ENCODE results near the gene TAS1R1.
A peak's percentile ranks its signal among the peaks of the same experiment; 100 is the strongest.

The TAS1R1 gene

DNA sequence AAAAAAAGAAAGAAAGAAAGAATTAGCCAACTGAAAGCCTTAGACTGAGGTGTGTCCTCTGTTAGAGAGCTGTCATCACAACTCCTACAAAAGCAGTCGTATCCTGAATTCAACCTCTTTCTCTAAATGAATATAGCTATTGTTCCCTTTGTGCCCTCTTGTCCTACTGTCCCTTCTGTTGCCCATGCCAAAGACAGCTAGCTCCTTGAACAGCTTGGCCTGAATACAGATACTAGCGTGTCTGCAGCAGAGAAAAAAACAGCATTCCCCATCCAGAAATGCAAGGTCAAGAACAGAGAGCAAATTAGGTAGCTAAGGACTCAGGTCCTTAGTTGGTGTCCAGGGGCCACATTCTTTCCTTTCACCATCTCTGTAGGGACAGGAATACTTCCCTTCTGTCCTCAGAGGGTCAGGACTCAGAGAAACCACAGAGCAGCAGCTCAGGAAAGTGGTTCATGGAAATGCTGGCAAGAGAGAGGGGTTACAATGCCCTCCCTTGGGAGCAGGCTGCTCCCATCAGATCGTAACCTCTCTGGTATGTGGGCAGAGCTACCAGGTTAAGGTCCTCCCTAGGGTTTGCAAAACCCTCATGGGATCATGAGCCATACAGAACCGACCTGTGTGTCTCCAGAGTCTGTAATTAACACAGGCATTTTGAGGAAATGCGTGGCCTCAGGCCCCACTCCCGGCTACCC, 22.9 kb downstream of the TAS1R1 start:
- H3K27ac Mint-ChIP-seq = peak overlapping the region; percentile 99
- no peaks in the 10 kb centered on the region for H3K36me3 Mint-ChIP-seq
- no peaks in the 10 kb centered on the region for H3K9me3 Mint-ChIP-seq
- H3K4me1 Mint-ChIP-seq = peaks cover 37% of the 10 kb centered on the region
- ATAC-seq = no peak
- no peak overlapping the region for H3K4me3 Mint-ChIP-seq
- H3K27me3 Mint-ChIP-seq = peaks cover 2% of the 10 kb centered on the region

DNA sequence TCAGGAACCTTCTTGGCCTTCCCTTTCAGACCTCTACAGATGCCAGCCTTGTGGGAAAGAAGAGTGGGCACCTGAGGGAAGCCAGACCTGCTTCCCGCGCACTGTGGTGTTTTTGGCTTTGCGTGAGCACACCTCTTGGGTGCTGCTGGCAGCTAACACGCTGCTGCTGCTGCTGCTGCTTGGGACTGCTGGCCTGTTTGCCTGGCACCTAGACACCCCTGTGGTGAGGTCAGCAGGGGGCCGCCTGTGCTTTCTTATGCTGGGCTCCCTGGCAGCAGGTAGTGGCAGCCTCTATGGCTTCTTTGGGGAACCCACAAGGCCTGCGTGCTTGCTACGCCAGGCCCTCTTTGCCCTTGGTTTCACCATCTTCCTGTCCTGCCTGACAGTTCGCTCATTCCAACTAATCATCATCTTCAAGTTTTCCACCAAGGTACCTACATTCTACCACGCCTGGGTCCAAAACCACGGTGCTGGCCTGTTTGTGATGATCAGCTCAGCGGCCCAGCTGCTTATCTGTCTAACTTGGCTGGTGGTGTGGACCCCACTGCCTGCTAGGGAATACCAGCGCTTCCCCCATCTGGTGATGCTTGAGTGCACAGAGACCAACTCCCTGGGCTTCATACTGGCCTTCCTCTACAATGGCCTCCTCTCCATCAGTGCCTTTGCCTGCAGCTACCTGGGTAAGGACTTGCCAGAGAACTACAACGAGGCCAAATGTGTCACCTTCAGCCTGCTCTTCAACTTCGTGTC, 23.7 kb downstream of the TAS1R1 start:
- peak overlapping the region; percentile 99 for H3K27ac Mint-ChIP-seq
- no peak for ATAC-seq
- H3K9me3 Mint-ChIP-seq = no peaks in the 10 kb centered on the region
- H3K4me1 Mint-ChIP-seq = peaks cover 38% of the 10 kb centered on the region
- peak overlapping the region; percentile 99 for H3K4me3 Mint-ChIP-seq
- H3K27me3 Mint-ChIP-seq = no peaks in the 10 kb centered on the region
- H3K36me3 Mint-ChIP-seq = no peaks in the 10 kb centered on the region

DNA sequence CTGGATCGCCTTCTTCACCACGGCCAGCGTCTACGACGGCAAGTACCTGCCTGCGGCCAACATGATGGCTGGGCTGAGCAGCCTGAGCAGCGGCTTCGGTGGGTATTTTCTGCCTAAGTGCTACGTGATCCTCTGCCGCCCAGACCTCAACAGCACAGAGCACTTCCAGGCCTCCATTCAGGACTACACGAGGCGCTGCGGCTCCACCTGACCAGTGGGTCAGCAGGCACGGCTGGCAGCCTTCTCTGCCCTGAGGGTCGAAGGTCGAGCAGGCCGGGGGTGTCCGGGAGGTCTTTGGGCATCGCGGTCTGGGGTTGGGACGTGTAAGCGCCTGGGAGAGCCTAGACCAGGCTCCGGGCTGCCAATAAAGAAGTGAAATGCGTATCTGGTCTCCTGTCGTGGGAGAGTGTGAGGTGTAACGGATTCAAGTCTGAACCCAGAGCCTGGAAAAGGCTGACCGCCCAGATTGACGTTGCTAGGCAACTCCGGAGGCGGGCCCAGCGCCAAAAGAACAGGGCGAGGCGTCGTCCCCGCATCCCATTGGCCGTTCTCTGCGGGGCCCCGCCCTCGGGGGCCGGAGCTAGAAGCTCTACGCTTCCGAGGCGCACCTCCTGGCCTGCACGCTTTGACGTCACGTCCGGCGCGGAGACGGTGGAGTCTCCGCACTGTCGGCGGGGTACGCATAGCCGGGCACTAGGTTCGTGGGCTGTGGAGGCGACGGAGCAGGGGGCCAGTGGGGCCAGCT, 24.4 kb downstream of the TAS1R1 start, which contains the start of gene ZBTB48:
TSS of gene ZBTB48 (plus strand) at position 621 of the 745 bp plus-strand sequence. CDS start 616 bp downstream, outside the sequence.
- Mint-ChIP-seq H3K27ac (peak within 1 kb of the TSS; percentile 99), H3K27me3 (no peaks in the 10 kb centered on the region), H3K9me3 (no peaks in the 10 kb centered on the region), H3K4me1 (peaks cover 41% of the 10 kb centered on the region), H3K4me3 (peak within 1 kb of the TSS; percentile 99), H3K36me3 (peaks cover 4% of the 10 kb centered on the region)
- peak; percentile 99 for ATAC-seq

DNA sequence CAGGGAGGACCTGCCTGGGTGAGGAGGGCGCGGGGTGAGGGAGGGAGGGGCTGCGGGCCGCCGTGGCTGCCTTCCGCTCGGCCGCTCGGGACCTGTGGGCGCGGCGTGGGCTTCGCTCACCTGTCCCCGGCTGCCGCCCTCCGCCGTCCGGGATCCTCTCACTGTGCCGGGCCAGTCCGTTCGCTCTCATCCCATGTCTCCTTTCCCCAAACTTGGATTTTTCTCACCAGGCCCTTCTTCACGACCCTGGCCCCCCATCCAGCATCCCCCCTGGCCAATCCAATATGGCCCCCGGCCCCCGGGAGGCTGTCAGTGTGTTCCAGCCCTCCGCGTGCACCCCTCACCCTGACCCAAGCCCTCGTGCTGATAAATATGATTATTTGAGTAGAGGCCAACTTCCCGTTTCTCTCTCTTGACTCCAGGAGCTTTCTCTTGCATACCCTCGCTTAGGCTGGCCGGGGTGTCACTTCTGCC, 25.0 kb downstream of the TAS1R1 start:
- H3K36me3 Mint-ChIP-seq = peaks cover 7% of the 10 kb centered on the region
- peak; percentile 50 for ATAC-seq
- H3K27me3 Mint-ChIP-seq = no peaks in the 10 kb centered on the region
- H3K4me1 Mint-ChIP-seq = peaks cover 47% of the 10 kb centered on the region
- peak overlapping the region; percentile 99 for H3K27ac Mint-ChIP-seq
- peak overlapping the region; percentile 99 for H3K4me3 Mint-ChIP-seq
- no peaks in the 10 kb centered on the region for H3K9me3 Mint-ChIP-seq

DNA sequence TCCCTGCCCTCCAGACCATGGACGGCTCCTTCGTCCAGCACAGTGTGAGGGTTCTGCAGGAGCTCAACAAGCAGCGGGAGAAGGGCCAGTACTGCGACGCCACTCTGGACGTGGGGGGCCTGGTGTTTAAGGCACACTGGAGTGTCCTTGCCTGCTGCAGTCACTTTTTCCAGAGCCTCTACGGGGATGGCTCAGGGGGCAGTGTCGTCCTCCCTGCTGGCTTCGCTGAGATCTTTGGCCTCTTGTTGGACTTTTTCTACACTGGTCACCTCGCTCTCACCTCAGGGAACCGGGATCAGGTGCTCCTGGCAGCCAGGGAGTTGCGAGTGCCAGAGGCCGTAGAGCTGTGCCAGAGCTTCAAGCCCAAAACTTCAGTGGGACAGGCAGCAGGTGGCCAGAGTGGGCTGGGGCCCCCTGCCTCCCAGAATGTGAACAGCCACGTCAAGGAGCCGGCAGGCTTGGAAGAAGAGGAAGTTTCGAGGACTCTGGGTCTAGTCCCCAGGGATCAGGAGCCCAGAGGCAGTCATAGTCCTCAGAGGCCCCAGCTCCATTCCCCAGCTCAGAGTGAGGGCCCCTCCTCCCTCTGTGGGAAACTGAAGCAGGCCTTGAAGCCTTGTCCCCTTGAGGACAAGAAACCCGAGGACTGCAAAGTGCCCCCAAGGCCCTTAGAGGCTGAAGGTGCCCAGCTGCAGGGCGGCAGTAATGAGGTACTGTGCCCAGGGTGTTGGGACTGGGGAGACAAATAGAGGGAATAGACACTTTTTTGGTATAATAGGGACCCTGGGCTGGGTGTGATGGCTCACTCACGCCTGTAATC, 25.7 kb downstream of the TAS1R1 start:
- no peak for ATAC-seq
- H3K9me3 Mint-ChIP-seq = no peaks in the 10 kb centered on the region
- peak overlapping the region; percentile 99 for H3K27ac Mint-ChIP-seq
- H3K27me3 Mint-ChIP-seq = no peaks in the 10 kb centered on the region
- peaks cover 50% of the 10 kb centered on the region for H3K4me1 Mint-ChIP-seq
- peaks cover 7% of the 10 kb centered on the region for H3K36me3 Mint-ChIP-seq
- H3K4me3 Mint-ChIP-seq = peak overlapping the region; percentile 99

DNA sequence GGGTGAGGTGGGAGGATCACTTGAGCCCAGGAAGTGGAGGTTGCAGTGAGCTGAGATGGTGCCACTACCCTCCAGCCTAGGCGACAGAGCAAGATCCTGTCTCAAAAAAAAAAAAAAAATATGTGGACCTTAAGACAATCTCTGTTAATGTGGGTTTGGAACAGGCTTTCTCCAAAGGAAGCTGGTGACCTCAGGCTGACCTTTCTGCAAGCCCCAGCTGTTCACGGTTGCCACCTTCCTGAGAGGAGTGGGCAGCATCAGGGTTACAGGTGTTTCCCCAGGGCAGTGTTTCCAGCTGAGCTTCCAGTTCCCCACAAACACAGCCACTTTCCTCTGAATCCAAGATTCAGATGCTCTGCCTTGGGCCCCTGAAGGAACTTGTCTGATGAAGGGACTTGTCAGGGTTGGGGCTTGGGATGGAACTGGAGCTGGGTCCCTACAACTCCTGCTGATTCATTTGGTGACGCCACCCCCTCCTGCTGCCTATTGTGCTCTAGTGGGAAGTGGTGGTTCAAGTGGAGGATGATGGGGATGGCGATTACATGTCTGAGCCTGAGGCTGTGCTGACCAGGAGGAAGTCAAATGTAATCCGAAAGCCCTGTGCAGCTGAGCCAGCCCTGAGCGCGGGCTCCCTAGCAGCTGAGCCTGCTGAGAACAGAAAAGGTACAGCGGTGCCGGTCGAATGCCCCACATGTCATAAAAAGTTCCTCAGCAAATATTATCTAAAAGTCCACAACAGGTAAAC, 26.6 kb downstream of the TAS1R1 start:
- Mint-ChIP-seq H3K9me3 (no peaks in the 10 kb centered on the region), H3K36me3 (peaks cover 7% of the 10 kb centered on the region), H3K27me3 (no peaks in the 10 kb centered on the region), H3K4me1 (peaks cover 52% of the 10 kb centered on the region), H3K27ac (peak overlapping the region; percentile 99), H3K4me3 (peak overlapping the region; percentile 99)
- no peak for ATAC-seq

DNA sequence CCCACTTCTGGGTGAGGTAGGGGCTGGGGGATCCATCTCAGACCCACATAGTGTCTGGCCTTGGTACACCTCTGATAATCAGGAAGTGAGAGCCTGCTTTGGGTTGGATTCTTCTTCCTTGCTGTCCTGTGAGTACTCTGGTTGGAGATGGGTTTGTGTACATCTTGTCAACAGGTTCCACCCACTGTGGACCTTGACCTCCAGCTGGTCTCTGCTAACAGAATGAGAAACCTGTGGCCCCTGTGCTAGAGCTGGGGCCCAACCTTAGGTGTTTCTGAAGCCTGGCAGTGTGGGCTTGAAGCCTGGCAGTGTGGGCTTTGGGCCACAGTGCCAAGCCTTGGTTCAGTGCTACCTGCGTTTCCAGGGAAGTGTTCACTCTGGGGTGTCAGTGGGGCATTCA, 27.3 kb downstream of the TAS1R1 start:
- Mint-ChIP-seq H3K9me3 (no peaks in the 10 kb centered on the region), H3K4me1 (peaks cover 58% of the 10 kb centered on the region), H3K4me3 (no peak overlapping the region), H3K27me3 (no peaks in the 10 kb centered on the region), H3K36me3 (peaks cover 7% of the 10 kb centered on the region), H3K27ac (peak overlapping the region; percentile 99)
- no peak for ATAC-seq

DNA sequence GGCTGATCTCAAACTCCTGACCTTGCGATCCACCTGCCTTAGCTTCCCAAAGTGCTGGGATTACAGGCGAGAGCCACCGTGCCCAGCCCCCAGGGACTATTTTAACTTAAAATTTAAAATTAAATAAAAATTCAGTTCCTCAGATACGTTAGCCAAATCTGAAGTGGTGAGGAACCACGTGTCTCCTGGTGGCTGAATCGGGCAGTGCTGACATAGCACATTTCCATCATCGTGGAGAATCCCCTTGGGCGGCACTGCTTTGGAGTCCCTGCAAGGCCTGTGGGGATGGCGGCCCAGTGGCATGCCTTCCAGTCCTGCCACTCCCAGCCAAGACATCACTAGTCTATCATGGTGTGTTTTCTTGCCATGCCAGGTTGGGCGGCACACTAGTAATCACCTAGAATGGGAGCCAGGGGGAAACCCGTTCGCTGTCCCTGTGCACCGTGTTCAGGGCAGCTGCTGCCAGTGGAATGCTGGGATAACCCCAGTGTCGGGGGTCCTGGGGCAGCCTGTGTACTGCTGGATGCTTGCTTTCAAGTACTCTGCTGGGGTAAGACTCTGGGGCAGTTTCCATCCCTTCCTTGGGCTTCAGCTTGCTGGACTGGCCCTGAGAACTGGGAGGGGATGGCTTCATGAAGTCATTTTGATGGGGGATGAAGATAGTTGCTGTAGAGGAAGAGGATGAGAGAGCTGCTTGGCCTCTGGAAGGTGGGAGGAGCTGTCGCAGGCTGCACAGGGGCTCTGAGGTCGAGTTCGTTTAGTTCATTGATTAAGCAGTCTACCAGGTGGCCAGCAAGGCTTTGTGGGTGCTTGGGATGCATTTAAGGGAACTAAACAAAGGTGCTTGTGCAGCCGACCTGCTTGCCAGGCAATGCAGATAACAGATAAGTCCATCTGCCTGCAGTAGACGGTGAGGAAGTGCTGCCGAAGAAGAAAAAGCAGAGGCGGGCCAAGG, 29.3 kb downstream of the TAS1R1 start:
- Mint-ChIP-seq H3K27ac (peak overlapping the region; percentile 53), H3K36me3 (peaks cover 13% of the 10 kb centered on the region), H3K9me3 (no peaks in the 10 kb centered on the region), H3K4me3 (no peak overlapping the region), H3K4me1 (peaks cover 59% of the 10 kb centered on the region), H3K27me3 (no peaks in the 10 kb centered on the region)
- ATAC-seq = no peak

DNA sequence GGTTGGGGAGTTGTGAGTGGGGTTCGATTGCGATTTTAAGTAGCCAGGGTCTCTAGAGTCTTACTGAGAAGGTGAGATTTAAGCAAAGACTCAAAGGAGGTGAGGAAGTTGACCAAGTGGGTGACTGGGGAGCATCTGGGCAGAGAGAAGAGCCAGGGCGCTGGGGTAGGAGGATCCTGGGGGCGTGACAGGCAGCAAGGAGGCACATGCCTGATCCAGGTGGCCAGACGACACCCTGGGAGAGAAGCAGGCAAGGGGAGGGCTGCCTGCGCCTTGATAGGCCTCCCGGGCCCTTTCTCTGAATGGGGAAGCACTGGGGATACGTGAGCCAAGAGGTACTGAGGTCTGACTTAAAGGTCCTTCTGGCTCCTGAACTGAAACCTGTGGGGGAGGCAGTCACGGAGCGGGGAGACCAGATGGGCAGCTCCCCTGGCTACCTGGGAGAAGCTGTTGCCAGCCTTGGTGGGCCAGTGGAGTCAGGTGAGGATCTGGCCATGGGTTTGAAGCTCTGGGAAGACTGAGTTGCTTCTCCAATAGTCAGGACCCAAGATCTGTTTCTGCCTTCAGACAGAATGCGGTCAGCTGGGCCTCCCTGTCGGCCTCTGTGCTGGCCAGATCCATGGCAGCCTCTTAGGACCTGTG, 30.1 kb downstream of the TAS1R1 start:
- no peak overlapping the region for H3K27ac Mint-ChIP-seq
- no peak for ATAC-seq
- no peaks in the 10 kb centered on the region for H3K27me3 Mint-ChIP-seq
- H3K36me3 Mint-ChIP-seq = peaks cover 19% of the 10 kb centered on the region
- no peaks in the 10 kb centered on the region for H3K9me3 Mint-ChIP-seq
- peaks cover 59% of the 10 kb centered on the region for H3K4me1 Mint-ChIP-seq
- H3K4me3 Mint-ChIP-seq = no peak overlapping the region

DNA sequence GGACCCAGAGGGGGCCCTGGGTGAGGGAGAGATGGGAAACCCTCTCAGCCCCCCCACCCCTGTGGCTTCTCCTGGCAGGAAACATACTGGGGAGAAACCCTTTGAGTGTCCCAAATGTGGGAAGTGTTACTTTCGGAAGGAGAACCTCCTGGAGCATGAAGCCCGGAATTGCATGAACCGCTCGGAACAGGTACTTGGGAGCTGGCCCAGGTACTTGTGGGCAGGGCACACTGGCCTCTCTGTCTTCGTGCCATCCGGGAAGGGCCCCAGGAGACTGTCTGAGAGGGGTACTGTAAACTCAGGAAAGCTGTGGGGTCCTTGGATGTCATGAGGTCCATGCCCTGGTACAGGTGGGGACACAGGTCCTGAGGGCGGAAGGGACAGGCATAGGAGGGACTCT, 30.7 kb downstream of the TAS1R1 start:
- Mint-ChIP-seq H3K27me3 (no peaks in the 10 kb centered on the region), H3K9me3 (no peaks in the 10 kb centered on the region), H3K4me3 (no peak overlapping the region), H3K36me3 (peaks cover 23% of the 10 kb centered on the region), H3K27ac (no peak overlapping the region), H3K4me1 (peaks cover 60% of the 10 kb centered on the region)
- no peak for ATAC-seq

DNA sequence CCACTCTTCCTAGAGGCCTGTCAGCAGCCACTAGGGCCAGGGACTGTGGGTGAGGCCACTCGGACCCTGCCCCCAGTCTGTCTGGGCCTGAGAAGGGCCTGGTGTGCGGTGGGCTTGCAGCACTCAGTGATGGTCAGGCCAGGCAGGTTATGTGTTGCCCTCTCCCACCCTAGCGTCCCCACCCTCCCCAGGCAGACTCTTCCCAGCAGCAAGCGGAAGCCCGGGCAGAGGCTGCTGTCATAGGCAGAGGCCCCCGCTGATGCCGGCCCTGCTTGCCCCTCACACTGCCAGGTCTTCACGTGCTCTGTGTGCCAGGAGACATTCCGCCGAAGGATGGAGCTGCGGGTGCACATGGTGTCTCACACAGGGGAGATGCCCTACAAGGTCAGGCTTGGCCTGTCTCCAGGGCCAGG, 31.3 kb downstream of the TAS1R1 start:
- Mint-ChIP-seq H3K27ac (no peak overlapping the region), H3K4me3 (no peak overlapping the region), H3K27me3 (no peaks in the 10 kb centered on the region), H3K36me3 (peaks cover 23% of the 10 kb centered on the region), H3K9me3 (no peaks in the 10 kb centered on the region), H3K4me1 (peaks cover 60% of the 10 kb centered on the region)
- no peak for ATAC-seq

DNA sequence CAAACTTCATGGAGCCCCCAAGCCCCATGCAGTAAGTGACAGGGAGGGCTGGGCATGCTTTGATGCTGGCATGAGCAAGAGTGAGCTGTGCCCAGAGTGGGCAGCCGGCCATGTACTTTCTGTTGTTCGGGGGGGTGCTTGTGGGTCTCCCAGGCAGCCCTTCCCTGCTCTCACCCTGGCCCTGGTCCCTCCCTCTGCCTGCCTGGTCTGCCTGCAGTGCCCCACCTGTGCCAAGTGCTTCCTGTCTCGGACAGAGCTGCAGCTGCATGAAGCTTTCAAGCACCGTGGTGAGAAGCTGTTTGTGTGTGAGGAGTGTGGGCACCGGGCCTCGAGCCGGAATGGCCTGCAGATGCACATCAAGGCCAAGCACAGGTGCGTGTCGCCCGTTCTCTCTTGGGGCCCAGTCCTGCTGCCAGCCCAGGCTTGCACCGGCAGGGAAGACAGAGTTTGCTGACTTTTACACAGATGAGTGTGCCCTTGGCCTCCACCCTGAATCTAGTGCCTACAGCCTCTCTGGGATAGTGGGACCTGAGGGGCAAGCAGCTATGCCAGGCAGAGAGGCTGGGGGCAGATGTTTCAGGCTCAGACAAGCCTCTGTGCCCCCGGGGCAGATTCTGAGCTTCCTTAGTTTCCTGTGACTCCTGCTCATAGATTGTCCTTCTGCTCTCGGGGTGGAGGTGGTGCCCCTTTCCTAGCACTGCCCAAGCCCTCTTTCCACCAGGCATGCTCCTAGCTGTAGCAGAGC, 32.3 kb downstream of the TAS1R1 start:
- ATAC-seq = no peak
- H3K4me3 Mint-ChIP-seq = no peak overlapping the region
- peaks cover 23% of the 10 kb centered on the region for H3K36me3 Mint-ChIP-seq
- no peaks in the 10 kb centered on the region for H3K9me3 Mint-ChIP-seq
- H3K4me1 Mint-ChIP-seq = peaks cover 55% of the 10 kb centered on the region
- H3K27ac Mint-ChIP-seq = peak overlapping the region; percentile 27
- H3K27me3 Mint-ChIP-seq = no peaks in the 10 kb centered on the region

Data from stimulated activated memory B cell treated with anti-CD40 and anti-IgM and Interleukin-4, amounts not matched to agents 10 μg/mL and 1 μg/mL and 100 μg/mL, for 72 hours (primary cell).